ENCODE data around the gene CLCN6. TPM values are rescaled to one million over a fixed set of nuclear protein-coding genes. Genes with fewer than 3 reads are reported as not detected.
A peak's percentile ranks its signal among the peaks of the same experiment; 100 is the strongest.

Gene CLCN6
- total RNA-seq, 4 donors from 2014 or later, result 24.3 to 30.3 (median 25.6) TPM

- TF ChIP-seq CTCF (IDR thresholded peaks at IDR 0.05) (no peak), POLR2A (IDR thresholded peaks at IDR 0.05) (no peak), EP300 (IDR thresholded peaks at IDR 0.05) (no peak)
- H3K36me3 ChIP-seq, result no peaks in the 10 kb centered on the region
- WGBS, 2 donors, result 82 to 84% methylated on average over 21 to 28 of the region's 28 CpGs
- H3K27me3 ChIP-seq, result no peaks in the 10 kb centered on the region
- no peak overlapping the region for H3K4me3 ChIP-seq
- H3K4me1 ChIP-seq, result peaks cover 0 to 39% (median 15%) of the 10 kb centered on the region in 4 donors
- H3K9me3 ChIP-seq, result no peaks in the 10 kb centered on the region
- H3K27ac ChIP-seq, result peak overlapping the region in 2 of 4 donors; percentile 80 to 93
- DNase-seq (ENCODE audit: low spot score in 2 of 2), result no peak
These were observed 73.6 kb downstream of the CLCN6 start for GRCh38 chr1:11879311-11880180.

DNA sequence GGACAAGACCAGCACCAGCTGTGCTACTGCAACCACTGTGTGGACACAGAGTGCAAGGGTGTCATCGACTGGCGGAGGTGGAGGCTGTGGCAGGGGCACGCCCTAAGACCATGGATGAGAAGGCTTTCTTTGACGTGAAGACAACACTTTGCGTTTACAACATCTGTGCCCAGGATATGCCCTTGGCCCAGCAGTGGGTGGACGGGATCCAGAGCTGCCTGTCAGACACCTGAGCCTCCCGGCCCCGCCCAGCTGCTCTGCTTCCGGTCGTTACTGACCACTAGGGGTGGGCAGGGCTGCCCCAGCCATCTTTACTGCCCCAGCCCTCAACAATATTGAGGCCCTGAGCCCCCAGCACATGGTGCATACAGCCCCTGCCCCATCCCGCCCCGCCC is 74.2 kb downstream of the CLCN6 start:
- no peaks in the 10 kb centered on the region for H3K36me3 ChIP-seq
- peak overlapping the region in 3 of 4 donors; percentile 23 to 93 (median 80) for H3K27ac ChIP-seq
- H3K9me3 ChIP-seq, result no peaks in the 10 kb centered on the region
- no peak for DNase-seq (ENCODE audit: low spot score in 2 of 2)
- H3K27me3 ChIP-seq, result no peaks in the 10 kb centered on the region
- H3K4me1 ChIP-seq, result peaks cover 0 to 39% (median 15%) of the 10 kb centered on the region in 4 donors
- H3K4me3 ChIP-seq, result no peak overlapping the region
- 36 to 56% methylated on average over 11 of the region's 12 CpGs for WGBS, 2 donors
- TF ChIP-seq EP300 (IDR thresholded peaks at IDR 0.05) (no peak), POLR2A (IDR thresholded peaks at IDR 0.05) (no peak), CTCF (IDR thresholded peaks at IDR 0.05) (no peak)

- Histone ChIP-seq H3K4me1 (peaks cover 0 to 39% (median 15%) of the 10 kb centered on the region in 4 donors), H3K36me3 (no peaks in the 10 kb centered on the region), H3K9me3 (no peaks in the 10 kb centered on the region), H3K27me3 (no peaks in the 10 kb centered on the region), H3K27ac (peak overlapping the region in 3 of 4 donors; percentile 40 to 93 (median 80)), H3K4me3 (no peak overlapping the region)
- WGBS, 2 donors, result 27 to 34% methylated on average over 7 to 10 of the region's 10 CpGs
- TF ChIP-seq POLR2A (IDR thresholded peaks at IDR 0.05) (no peak), EP300 (IDR thresholded peaks at IDR 0.05) (peak in 1 of 2 donors; percentile 83), CTCF (IDR thresholded peaks at IDR 0.05) (no peak)
- DNase-seq (ENCODE audit: low spot score in 2 of 2), result no peak
These were observed 75.1 kb downstream of the CLCN6 start for GRCh38 chr1:11880911-11881748.

- Histone ChIP-seq H3K9me3 (no peaks in the 10 kb centered on the region), H3K4me1 (peaks cover 0 to 39% (median 15%) of the 10 kb centered on the region in 4 donors), H3K27me3 (no peaks in the 10 kb centered on the region), H3K4me3 (no peak overlapping the region), H3K36me3 (no peaks in the 10 kb centered on the region), H3K27ac (peak overlapping the region in 3 of 4 donors; percentile 40 to 80 (median 72))
- no peak for TF ChIP-seq EP300 (IDR thresholded peaks at IDR 0.05)
- TF ChIP-seq CTCF (IDR thresholded peaks at IDR 0.05), result no peak
- no peak for TF ChIP-seq POLR2A (IDR thresholded peaks at IDR 0.05)
- WGBS, 2 donors, result 83 to 84% methylated on average over 18 of the region's 18 CpGs
- DNase-seq (ENCODE audit: low spot score in 2 of 2), result no peak
These were observed 75.9 kb downstream of the CLCN6 start for GRCh38 chr1:11881749-11882441.
